Caco-2 (cell line): ENCODE results near the gene FAM114A1. TPM values are rescaled to one million over a fixed set of nuclear protein-coding genes. Genes with fewer than 3 reads are reported as not detected.
"Not testable (repeated sequence)": the region's sequence is repeated elsewhere in the genome, so short reads cannot be mapped to it uniquely, and the experiment has no call there.

Experiments used
- BruUV-seq: library from RNA; stranded (reverse); fragments of 400-500 nt; replicated peaks from 2 replicates; lab custom pipeline; 2021; lab: Mats Ljungman, UMichigan
- CTCF ChIA-PET: fragments of 300-600 bp; sonication (Branson Sonifier 250); formaldehyde crosslinking; loops from one replicate; lab custom pipeline; 2022; ENCODE audit warnings: antibody characterized with exemption; lab: Charles Lee
- POLR2A ChIA-PET: fragments of 300-600 bp; sonication (Branson Sonifier 250); formaldehyde crosslinking; loops from one replicate; lab custom pipeline; 2022; ENCODE audit warnings: antibody characterized with exemption; lab: Charles Lee
- DNase-seq, 2 experiments: peaks; one replicate each; pipeline versions ENCODE4 v3.0.0 to v3.0.0-alpha.2; 2020 to 2022
- H3K27me3 ChIP-seq: replicated peaks from 2 replicates; pipeline ENCODE4 v1.6.0; 2011; ENCODE audit warnings: low read length; ENCODE audit not compliant: control insufficient read depth, insufficient read depth
- H3K36me3 ChIP-seq: 2 replicates; pipeline ENCODE4 v1.5.1; 2011; ENCODE audit warnings: low read length; ENCODE audit not compliant: control insufficient read depth, insufficient read depth
- H3K4me1 ChIP-seq: fragments of 250-450 bp; sonication (Bioruptor Pico); 2 replicates; pipeline ENCODE4 v1.5.1; 2020; ENCODE audit warnings: mild to moderate bottlenecking
- H3K4me3 ChIP-seq: 2 replicates; pipeline ENCODE4 v1.5.1; 2011; ENCODE audit warnings: low read depth, mild to moderate bottlenecking, control low read depth, low read length
- H3K9me3 ChIP-seq: fragments of 250-450 bp; sonication (Bioruptor Pico); 2 replicates; pipeline ENCODE4 v1.5.1; 2020; ENCODE audit warnings: mild to moderate bottlenecking, moderate library complexity
- H3K27ac Mint-ChIP-seq: one replicate; pipeline ENCODE4 v1.8.0; 2022; ENCODE audit warnings: mixed read lengths; ENCODE audit not compliant: unreplicated experiment
- H3K27me3 Mint-ChIP-seq: one replicate; pipeline ENCODE4 v1.8.0; 2022; ENCODE audit warnings: mixed read lengths; ENCODE audit not compliant: insufficient read depth, unreplicated experiment
- H3K36me3 Mint-ChIP-seq: one replicate; pipeline ENCODE4 v1.8.0; 2022; ENCODE audit warnings: mild to moderate bottlenecking, mixed read lengths; ENCODE audit not compliant: insufficient read depth, unreplicated experiment
- H3K4me1 Mint-ChIP-seq: one replicate; pipeline ENCODE4 v1.8.0; 2022; ENCODE audit warnings: low read depth, mixed read lengths; ENCODE audit not compliant: unreplicated experiment
- H3K4me3 Mint-ChIP-seq: one replicate; pipeline ENCODE4 v1.8.0; 2022; ENCODE audit warnings: mild to moderate bottlenecking, moderate library complexity, mixed read lengths; ENCODE audit not compliant: unreplicated experiment
- H3K9me3 Mint-ChIP-seq: one replicate; pipeline ENCODE4 v1.8.0; 2022; ENCODE audit warnings: mixed read lengths; ENCODE audit not compliant: unreplicated experiment
- intact Hi-C: fragments of 100-400 bp; cut with micrococcal nuclease; formaldehyde crosslinking; loops from one replicate; pipeline ENCODE4 v1.10.0; 2022; ENCODE audit not compliant: unreplicated experiment
- total RNA-seq: library from RNA; stranded (reverse); gene quantifications from 2 replicates; pipeline ENCODE4 v1.2.3, GENCODE V29; 2022
- TF ChIP-seq, protein P1 (sequence below), 2 experiments: fragments of 200-600 bp in 1 of 2; IDR thresholded peaks; 1 replicate in 1 of 2; 2 replicates in 1 of 2; pipeline versions ENCODE4 v1.5.1 to v1.8.0; 2011 to 2022; ENCODE audit warnings: antibody characterized with exemption in 1 of 2, control low read depth in 1 of 2, inconsistent platforms in 1 of 2, low read depth in 1 of 2, low read length in 1 of 2, mild to moderate bottlenecking in 1 of 2, moderate library complexity in 1 of 2; ENCODE audit not compliant: insufficient read depth in 1 of 2, severe bottlenecking in 1 of 2, unreplicated experiment in 1 of 2

FAM114A1 gene
- total RNA-seq, 1 experiment from 2014 or later, result 20.8 TPM

DNA sequence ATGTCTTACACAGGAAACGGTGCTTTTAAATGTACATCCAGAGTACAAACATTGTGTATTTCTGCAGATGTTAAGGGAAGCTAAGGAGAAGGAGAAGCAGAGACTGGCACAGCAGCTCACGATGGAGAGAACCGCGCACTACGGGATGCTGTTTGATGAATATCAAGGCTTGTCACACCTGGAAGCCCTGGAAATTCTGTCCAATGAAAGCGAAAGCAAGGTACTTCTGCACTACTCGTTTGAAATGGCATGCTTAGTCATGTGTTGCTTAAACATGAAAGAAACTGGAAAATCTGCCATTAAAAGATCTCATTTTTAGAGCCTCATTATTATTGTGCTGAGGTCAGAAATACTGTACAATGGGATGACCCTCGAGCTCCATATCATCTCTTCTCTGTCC lies 47.2 kb downstream of the FAM114A1 start:
- intact Hi-C loops, result no loop called here
- Mint-ChIP-seq H3K27ac (no peak overlapping the region), H3K36me3 (no peaks in the 10 kb centered on the region), H3K9me3 (no peaks in the 10 kb centered on the region), H3K4me3 (no peak overlapping the region), H3K4me1 (no peaks in the 10 kb centered on the region), H3K27me3 (no peaks in the 10 kb centered on the region)
- no peak for DNase-seq
- Histone ChIP-seq H3K4me1 (0 out of 2 replicates have a peak, but pooled peaks cover 7% of the 10 kb centered on the region), H3K9me3 (no peaks in the 10 kb centered on the region), H3K27me3 (no peaks in the 10 kb centered on the region), H3K4me3 (no peak overlapping the region), H3K36me3 (no peaks in the 10 kb centered on the region)
- TF ChIP-seq, protein P1, sequence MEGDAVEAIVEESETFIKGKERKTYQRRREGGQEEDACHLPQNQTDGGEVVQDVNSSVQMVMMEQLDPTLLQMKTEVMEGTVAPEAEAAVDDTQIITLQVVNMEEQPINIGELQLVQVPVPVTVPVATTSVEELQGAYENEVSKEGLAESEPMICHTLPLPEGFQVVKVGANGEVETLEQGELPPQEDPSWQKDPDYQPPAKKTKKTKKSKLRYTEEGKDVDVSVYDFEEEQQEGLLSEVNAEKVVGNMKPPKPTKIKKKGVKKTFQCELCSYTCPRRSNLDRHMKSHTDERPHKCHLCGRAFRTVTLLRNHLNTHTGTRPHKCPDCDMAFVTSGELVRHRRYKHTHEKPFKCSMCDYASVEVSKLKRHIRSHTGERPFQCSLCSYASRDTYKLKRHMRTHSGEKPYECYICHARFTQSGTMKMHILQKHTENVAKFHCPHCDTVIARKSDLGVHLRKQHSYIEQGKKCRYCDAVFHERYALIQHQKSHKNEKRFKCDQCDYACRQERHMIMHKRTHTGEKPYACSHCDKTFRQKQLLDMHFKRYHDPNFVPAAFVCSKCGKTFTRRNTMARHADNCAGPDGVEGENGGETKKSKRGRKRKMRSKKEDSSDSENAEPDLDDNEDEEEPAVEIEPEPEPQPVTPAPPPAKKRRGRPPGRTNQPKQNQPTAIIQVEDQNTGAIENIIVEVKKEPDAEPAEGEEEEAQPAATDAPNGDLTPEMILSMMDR (IDR thresholded peaks at IDR 0.05; ENCODE audit: insufficient read depth in 1 of 2, low read depth in 1 of 2, low read length in 1 of 2, severe bottlenecking in 1 of 2, unreplicated experiment in 1 of 2), result no peak
- BruUV-seq, result no TSS peak
- POLR2A ChIA-PET, result no interaction called here
- CTCF ChIA-PET, result no interaction called here

DNA sequence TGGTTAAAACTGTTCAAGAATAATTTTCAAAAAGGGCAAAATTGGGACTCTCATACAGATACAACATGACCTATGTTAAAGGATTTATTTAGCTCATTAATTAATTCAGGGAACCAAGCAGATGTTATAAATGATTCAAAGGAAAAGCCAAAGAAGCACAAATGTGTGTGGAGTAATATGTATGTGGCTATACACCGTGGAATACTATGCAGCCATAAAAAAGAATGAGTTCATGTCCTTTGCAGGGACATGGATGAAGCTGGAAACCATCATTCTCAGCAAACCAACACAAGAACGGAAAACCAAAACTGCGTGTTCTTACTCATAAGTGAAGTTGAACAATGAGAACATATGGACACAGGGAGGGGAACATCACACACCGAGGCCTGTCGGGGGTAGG lies 48.7 kb downstream of the FAM114A1 start:
- H3K27me3 ChIP-seq, POLR2A ChIA-PET, H3K9me3 ChIP-seq, H3K36me3 ChIP-seq, H3K27me3 Mint-ChIP-seq, CTCF ChIA-PET, H3K4me1 Mint-ChIP-seq, H3K36me3 Mint-ChIP-seq, H3K4me1 ChIP-seq, intact Hi-C loops, H3K4me3 Mint-ChIP-seq, H3K27ac Mint-ChIP-seq, DNase-seq, BruUV-seq, H3K9me3 Mint-ChIP-seq, H3K4me3 ChIP-seq: not testable (repeated sequence)

DNA sequence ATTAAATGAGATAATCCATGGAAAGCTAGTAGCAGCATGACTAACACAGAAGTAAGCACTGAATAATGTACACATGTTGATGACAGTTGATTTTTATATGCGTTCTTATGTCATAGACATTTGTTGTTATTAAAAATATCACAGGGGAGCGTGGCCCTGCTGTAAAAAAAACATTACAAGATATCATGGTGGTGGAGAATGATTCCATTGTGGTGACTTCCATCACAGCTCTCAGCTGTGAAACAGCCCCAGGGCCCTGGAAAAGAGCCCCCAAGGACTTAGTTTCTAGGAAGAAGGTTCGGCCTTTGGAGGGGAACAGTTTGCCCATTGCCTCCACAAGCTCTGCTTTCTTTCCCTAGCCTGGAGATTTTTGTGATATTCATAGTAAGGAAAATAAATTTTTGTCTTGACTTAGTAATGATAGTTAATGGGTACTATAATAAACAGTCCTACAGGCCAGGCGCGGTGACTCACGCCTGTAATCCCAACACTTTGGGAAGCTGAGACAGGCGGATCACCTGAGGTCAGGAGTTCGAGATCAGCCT lies 49.9 kb downstream of the FAM114A1 start:
- TF ChIP-seq, protein P1 (IDR thresholded peaks at IDR 0.05; ENCODE audit: insufficient read depth in 1 of 2, low read depth in 1 of 2, low read length in 1 of 2, severe bottlenecking in 1 of 2, unreplicated experiment in 1 of 2), result no peak
- Mint-ChIP-seq H3K36me3 (no peaks in the 10 kb centered on the region), H3K27ac (no peak overlapping the region), H3K27me3 (no peaks in the 10 kb centered on the region), H3K4me3 (no peak overlapping the region), H3K4me1 (no peaks in the 10 kb centered on the region), H3K9me3 (no peaks in the 10 kb centered on the region)
- Histone ChIP-seq H3K4me1 (no peaks in the 10 kb centered on the region), H3K9me3 (no peaks in the 10 kb centered on the region), H3K36me3 (no peaks in the 10 kb centered on the region), H3K27me3 (no peaks in the 10 kb centered on the region), H3K4me3 (no peak overlapping the region)
- POLR2A ChIA-PET, result no interaction called here
- no peak for DNase-seq
- intact Hi-C loops, result no loop called here
- BruUV-seq, result no TSS peak
- CTCF ChIA-PET, result no interaction called here

DNA sequence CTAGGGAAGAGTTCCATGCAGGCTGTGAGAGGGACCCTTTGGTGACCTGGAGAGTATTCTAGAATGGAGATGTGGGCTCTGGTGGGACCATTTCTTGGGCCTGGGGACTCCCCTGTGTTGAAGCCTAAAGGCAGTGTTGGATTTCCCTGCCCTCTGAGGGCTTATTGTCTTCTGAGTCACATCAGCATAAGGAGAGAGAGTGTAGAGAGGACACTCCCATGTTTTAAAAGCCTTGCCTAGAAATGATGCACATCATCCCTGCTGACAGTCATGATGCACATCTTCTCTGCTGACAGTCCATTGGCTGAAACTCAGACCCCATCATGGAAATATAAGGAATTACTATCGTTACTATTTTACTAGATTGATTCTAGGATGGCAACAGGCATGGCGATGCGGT lies 51.9 kb downstream of the FAM114A1 start:
- DNase-seq, result no peak
- Histone ChIP-seq H3K36me3 (no peaks in the 10 kb centered on the region), H3K4me1 (no peaks in the 10 kb centered on the region), H3K4me3 (no peak overlapping the region), H3K27me3 (no peaks in the 10 kb centered on the region), H3K9me3 (no peaks in the 10 kb centered on the region)
- BruUV-seq, result no TSS peak
- intact Hi-C loops, result no loop called here
- Mint-ChIP-seq H3K36me3 (no peaks in the 10 kb centered on the region), H3K4me3 (no peak overlapping the region), H3K9me3 (no peaks in the 10 kb centered on the region), H3K27ac (no peak overlapping the region), H3K27me3 (no peaks in the 10 kb centered on the region), H3K4me1 (no peaks in the 10 kb centered on the region)
- CTCF ChIA-PET, result no interaction called here
- POLR2A ChIA-PET, result no interaction called here
- TF ChIP-seq, protein P1 (IDR thresholded peaks at IDR 0.05; ENCODE audit: insufficient read depth in 1 of 2, low read depth in 1 of 2, low read length in 1 of 2, severe bottlenecking in 1 of 2, unreplicated experiment in 1 of 2), result no peak
